Adipocyte (in vitro differentiated cells): Measurements from ENCODE around the gene MYLIP.
A peak's percentile ranks its signal among the peaks of the same experiment; 100 is the strongest.

Source experiments
- DNase-seq: peaks from one replicate; pipeline ENCODE4 v3.0.0-alpha.2; 2015; ENCODE audit warnings: low read depth
- H3K27me3 ChIP-seq: replicated peaks from 2 replicates; pipeline ENCODE4 v1.7.0; 2013; ENCODE audit warnings: mild to moderate bottlenecking, low read length, moderate library complexity; ENCODE audit not compliant: control insufficient read depth, insufficient read depth
- H3K36me3 ChIP-seq: 2 replicates; pipeline ENCODE4 v1.7.0; 2013; ENCODE audit warnings: low read length, mild to moderate bottlenecking, moderate library complexity; ENCODE audit not compliant: control insufficient read depth, insufficient read depth, severe bottlenecking
- H3K4me1 ChIP-seq: 2 replicates; pipeline ENCODE4 v1.7.0; 2013; ENCODE audit warnings: mild to moderate bottlenecking, low read length, moderate library complexity; ENCODE audit not compliant: control insufficient read depth, insufficient read depth
- H3K4me3 ChIP-seq: 2 replicates; pipeline ENCODE4 v1.7.0; 2013; ENCODE audit warnings: mild to moderate bottlenecking, low read length, moderate library complexity
- H3K9ac ChIP-seq: 2 replicates; pipeline ENCODE4 v1.7.0; 2013; ENCODE audit warnings: mild to moderate bottlenecking, low read length, moderate library complexity
- H3K9me3 ChIP-seq: 2 replicates; pipeline ENCODE4 v1.7.0; 2013; ENCODE audit warnings: mild to moderate bottlenecking, low read length, moderate library complexity; ENCODE audit not compliant: control insufficient read depth

MYLIP gene

DNA sequence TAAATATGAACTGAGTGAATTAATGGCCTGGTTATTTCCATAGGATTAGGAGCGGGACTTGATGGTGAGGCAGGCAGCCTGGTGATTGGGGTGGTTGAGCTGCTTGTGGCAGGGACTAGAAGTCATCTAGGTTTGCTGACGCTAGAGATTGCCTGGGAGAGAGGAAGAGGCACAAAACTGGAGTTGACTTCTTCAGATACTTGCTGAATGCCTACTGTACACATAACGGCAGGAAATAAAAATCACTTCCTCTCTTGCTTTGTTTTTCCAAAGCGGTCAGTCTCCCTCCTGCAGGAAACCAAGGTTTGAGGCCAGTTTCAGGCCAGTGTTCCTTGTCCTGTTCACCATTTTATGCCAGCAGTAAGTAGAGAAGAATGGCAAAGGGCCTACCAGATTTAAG is 36.7 kb upstream of the MYLIP start:
- Histone ChIP-seq H3K9ac (no peak overlapping the region), H3K9me3 (no peaks in the 10 kb centered on the region), H3K27me3 (peaks cover 8% of the 10 kb centered on the region), H3K4me3 (no peak overlapping the region), H3K36me3 (no peaks in the 10 kb centered on the region), H3K4me1 (peaks cover 10% of the 10 kb centered on the region)
- no peak for DNase-seq

DNA sequence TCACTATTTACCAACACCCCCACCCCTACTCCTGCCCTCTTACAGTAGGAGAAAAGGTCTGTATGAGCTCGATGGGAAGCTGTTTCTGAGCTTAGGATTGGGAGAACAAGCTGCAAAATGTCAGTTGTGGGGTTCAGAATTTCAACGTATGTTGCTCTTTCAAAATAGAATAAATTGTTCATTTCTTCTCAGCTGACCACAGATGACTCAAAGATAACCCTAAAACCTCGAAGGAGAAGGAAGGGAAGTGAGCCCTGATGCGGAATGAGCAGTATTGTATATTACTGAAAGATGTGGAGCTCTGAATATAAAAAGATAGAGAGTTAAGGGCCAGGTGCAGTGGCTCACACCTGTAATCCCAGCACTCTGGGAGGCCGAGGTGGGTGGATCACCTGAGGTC is 35.9 kb upstream of the MYLIP start:
- Histone ChIP-seq H3K4me3 (no peak overlapping the region), H3K9me3 (peaks cover 3% of the 10 kb centered on the region), H3K27me3 (peaks cover 8% of the 10 kb centered on the region), H3K9ac (no peak overlapping the region), H3K36me3 (no peaks in the 10 kb centered on the region), H3K4me1 (peaks cover 10% of the 10 kb centered on the region)
- no peak for DNase-seq

GRCh38 chr6:16095180-16095579 is 33.7 kb upstream of the MYLIP start:
- DNase-seq: no peak
- peaks cover 12% of the 10 kb centered on the region for H3K27me3 ChIP-seq
- no peak overlapping the region for H3K9ac ChIP-seq
- H3K4me1 ChIP-seq: no peaks in the 10 kb centered on the region
- H3K4me3 ChIP-seq: no peak overlapping the region
- no peaks in the 10 kb centered on the region for H3K36me3 ChIP-seq
- peaks cover 8% of the 10 kb centered on the region for H3K9me3 ChIP-seq

GRCh38 chr6:16097382-16098171 is 31.3 kb upstream of the MYLIP start:
- Histone ChIP-seq H3K9me3 (peaks cover 19% of the 10 kb centered on the region), H3K36me3 (no peaks in the 10 kb centered on the region), H3K4me1 (no peaks in the 10 kb centered on the region), H3K9ac (no peak overlapping the region), H3K4me3 (no peak overlapping the region), H3K27me3 (peaks cover 5% of the 10 kb centered on the region)
- DNase-seq: no peak

GRCh38 chr6:16098211-16098610 is 30.7 kb upstream of the MYLIP start:
- Histone ChIP-seq H3K9me3 (peaks cover 19% of the 10 kb centered on the region), H3K4me1 (no peaks in the 10 kb centered on the region), H3K4me3 (no peak overlapping the region), H3K36me3 (no peaks in the 10 kb centered on the region), H3K27me3 (peaks cover 5% of the 10 kb centered on the region), H3K9ac (no peak overlapping the region)
- DNase-seq: no peak

- Histone ChIP-seq H3K4me3 (no peak overlapping the region), H3K4me1 (peaks cover 8% of the 10 kb centered on the region), H3K9ac (no peak overlapping the region), H3K27me3 (peaks cover 5% of the 10 kb centered on the region), H3K36me3 (no peaks in the 10 kb centered on the region), H3K9me3 (peaks cover 19% of the 10 kb centered on the region)
- no peak for DNase-seq
Measured at GRCh38 chr6:16102208-16102607, 26.7 kb upstream of the MYLIP start.

GRCh38 chr6:16103722-16104121 is 25.2 kb upstream of the MYLIP start:
- no peak for DNase-seq
- Histone ChIP-seq H3K9ac (no peak overlapping the region), H3K27me3 (peaks cover 5% of the 10 kb centered on the region), H3K4me1 (peaks cover 8% of the 10 kb centered on the region), H3K9me3 (peaks cover 16% of the 10 kb centered on the region), H3K36me3 (no peaks in the 10 kb centered on the region), H3K4me3 (no peak overlapping the region)

- peaks cover 15% of the 10 kb centered on the region for H3K9me3 ChIP-seq
- H3K9ac ChIP-seq: no peak overlapping the region
- H3K36me3 ChIP-seq: no peaks in the 10 kb centered on the region
- H3K4me3 ChIP-seq: no peak overlapping the region
- no peak for DNase-seq
- H3K27me3 ChIP-seq: peaks cover 5% of the 10 kb centered on the region
- H3K4me1 ChIP-seq: peaks cover 8% of the 10 kb centered on the region
Measured at GRCh38 chr6:16104624-16105433, 24.1 kb upstream of the MYLIP start.

DNA sequence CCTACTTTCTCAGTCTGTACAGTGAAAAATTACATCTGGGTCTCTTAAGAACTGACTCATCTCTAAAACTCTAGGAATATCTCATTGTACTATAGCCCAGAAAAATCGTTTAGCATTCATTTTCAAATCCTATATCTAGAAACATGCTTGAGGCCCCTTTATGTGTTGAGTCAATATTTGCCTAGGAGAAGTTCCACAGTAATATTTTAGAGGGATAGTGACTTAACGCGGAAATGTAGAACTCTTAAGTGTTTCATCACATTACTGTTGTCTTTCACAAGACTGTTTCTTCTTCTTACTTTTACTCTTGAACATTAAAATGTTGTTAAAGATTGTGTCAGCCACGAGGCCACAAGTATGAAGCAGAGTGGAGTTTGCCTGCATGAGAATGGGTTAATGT is 23.0 kb upstream of the MYLIP start:
- Histone ChIP-seq H3K4me3 (no peak overlapping the region), H3K4me1 (peaks cover 8% of the 10 kb centered on the region), H3K9me3 (peaks cover 5% of the 10 kb centered on the region), H3K9ac (no peak overlapping the region), H3K27me3 (no peaks in the 10 kb centered on the region), H3K36me3 (no peaks in the 10 kb centered on the region)
- peak; percentile 42 for DNase-seq

DNA sequence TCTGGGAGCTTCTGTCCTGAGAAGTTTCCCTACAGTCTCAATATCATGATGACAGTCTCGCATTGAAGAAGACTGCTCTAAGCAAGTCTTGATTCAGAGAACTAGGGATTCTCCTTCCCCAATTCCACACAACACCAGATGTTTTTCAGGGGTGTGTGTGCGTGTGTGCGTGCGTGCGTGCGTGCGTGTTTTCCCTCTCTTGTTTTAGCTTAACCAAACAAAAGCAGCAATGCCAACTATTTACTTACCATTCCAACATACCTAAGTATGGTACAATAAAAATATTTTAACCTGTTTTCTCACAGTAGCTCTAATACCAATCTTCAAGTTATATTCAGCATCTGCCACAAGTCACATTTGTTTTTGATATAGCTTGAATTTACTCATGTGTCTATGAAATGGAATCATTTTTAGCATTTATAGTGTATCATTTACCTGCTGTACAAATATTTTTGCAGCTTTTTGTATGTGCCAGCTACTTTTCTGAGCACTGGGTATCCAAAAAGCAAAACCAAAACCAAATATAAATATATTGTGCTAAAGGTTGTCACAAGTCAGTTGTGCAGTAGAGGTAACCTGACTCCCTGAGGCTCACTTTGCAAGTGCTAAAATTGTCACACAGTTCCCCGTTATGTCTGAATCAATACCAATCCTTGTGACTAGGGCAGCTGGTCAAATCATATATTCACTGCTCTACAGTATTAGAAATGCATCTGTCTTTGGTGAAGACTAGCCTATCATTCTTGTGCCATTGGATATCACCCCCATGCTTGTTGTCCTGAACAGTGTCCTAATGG is 21.7 kb upstream of the MYLIP start:
- Histone ChIP-seq H3K4me3 (no peak overlapping the region), H3K4me1 (peaks cover 8% of the 10 kb centered on the region), H3K9me3 (no peaks in the 10 kb centered on the region), H3K27me3 (no peaks in the 10 kb centered on the region), H3K36me3 (no peaks in the 10 kb centered on the region), H3K9ac (no peak overlapping the region)
- no peak for DNase-seq

DNA sequence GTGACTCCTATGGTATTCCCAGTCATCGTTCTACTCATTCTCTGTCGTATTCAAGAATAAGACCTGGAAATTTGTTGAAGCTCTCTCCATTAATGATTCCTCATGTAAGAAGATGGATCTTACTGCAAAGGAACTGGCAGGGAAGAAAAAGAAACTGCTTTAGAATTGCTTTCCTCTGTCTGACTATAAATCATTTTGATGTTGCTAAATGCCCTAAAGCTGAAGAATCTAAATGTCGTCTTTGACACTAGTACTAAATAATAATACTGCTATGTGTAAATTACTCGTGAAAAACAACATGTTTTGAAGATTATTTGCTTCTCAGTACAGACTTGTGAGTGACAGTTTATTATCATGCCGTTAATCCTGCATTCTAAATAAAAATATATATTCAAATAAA is 20.5 kb upstream of the MYLIP start:
- H3K27me3 ChIP-seq: no peaks in the 10 kb centered on the region
- H3K4me1 ChIP-seq: peaks cover 17% of the 10 kb centered on the region
- no peak for DNase-seq
- no peak overlapping the region for H3K4me3 ChIP-seq
- H3K9me3 ChIP-seq: no peaks in the 10 kb centered on the region
- H3K36me3 ChIP-seq: no peaks in the 10 kb centered on the region
- H3K9ac ChIP-seq: no peak overlapping the region
